ENCODE data around the gene EDAR.

- no peak for TF ChIP-seq ZNF384 (IDR thresholded peaks at IDR 0.05)
- no peak for TF ChIP-seq BHLHE40 (IDR thresholded peaks at IDR 0.05; ENCODE audit: borderline replicate concordance)
- no peak for TF ChIP-seq HDGF (IDR thresholded peaks at IDR 0.05; ENCODE audit: borderline replicate concordance)
- TF ChIP-seq ARNT (IDR thresholded peaks at IDR 0.05) = no peak
- no peak for TF ChIP-seq TARDBP (IDR thresholded peaks at IDR 0.05)
- no peak for TF ChIP-seq LEF1 (IDR thresholded peaks at IDR 0.05; ENCODE audit: borderline replicate concordance)
- TF ChIP-seq PKNOX1 (IDR thresholded peaks at IDR 0.05) = no peak
- no peak for TF ChIP-seq SP1 (IDR thresholded peaks at IDR 0.05)
- no peak for TF ChIP-seq NFRKB (IDR thresholded peaks at IDR 0.05)
- TF ChIP-seq FOXK2 (IDR thresholded peaks at IDR 0.05) = no peak
These were observed 70.1 kb downstream of the EDAR start for GRCh38 chr2:108918941-108919341.
